CD14-positive monocyte (primary cell): ENCODE results near the gene HMGXB4. TPM values are rescaled to one million over a fixed set of nuclear protein-coding genes. Genes with fewer than 3 reads are reported as not detected.

Experiments used
- DNase-seq, 3 donors: peaks; one replicate each; pipeline ENCODE4 v3.0.0-alpha.2; 2011 to 2022
- H2AFZ ChIP-seq: 2 replicates; pipeline ENCODE4 v1.6.0; 2012; ENCODE audit warnings: mild to moderate bottlenecking, low read depth, low read length, inconsistent platforms; ENCODE audit not compliant: insufficient read depth, poor library complexity, severe bottlenecking
- H3K27ac ChIP-seq, 2 donors: 1 replicate in 1 of 2; 2 replicates in 1 of 2; pipeline ENCODE4 v1.5.1; 2012 to 2013; ENCODE audit warnings: low read length in 2 of 2, control low read depth in 1 of 2, inconsistent platforms in 1 of 2, low read depth in 1 of 2, mild to moderate bottlenecking in 1 of 2
- H3K27me3 ChIP-seq, 2 donors: one replicate each; pipeline versions ENCODE4 v1.6.0 to v1.6.1; 2011 to 2013; ENCODE audit warnings: low read length in 2 of 2; ENCODE audit not compliant: control insufficient read depth in 2 of 2, insufficient read depth in 2 of 2
- H3K36me3 ChIP-seq, 2 donors: replicated peaks in 1 of 2; 1 replicate in 1 of 2; 2 replicates in 1 of 2; pipeline versions ENCODE4 v1.5.1 to v1.6.1; 2012 to 2013; ENCODE audit warnings: low read length in 2 of 2, control low read depth in 1 of 2, inconsistent platforms in 1 of 2, mild to moderate bottlenecking in 1 of 2; ENCODE audit not compliant: insufficient read depth in 2 of 2, control insufficient read depth in 1 of 2
- H3K4me1 ChIP-seq, 2 donors: 1 replicate in 1 of 2; 2 replicates in 1 of 2; pipeline versions ENCODE4 v1.5.1 to v1.6.1; 2012 to 2013; ENCODE audit warnings: low read length in 2 of 2, control low read depth in 1 of 2, inconsistent platforms in 1 of 2, mild to moderate bottlenecking in 1 of 2, moderate library complexity in 1 of 2; ENCODE audit not compliant: insufficient read depth in 2 of 2, control insufficient read depth in 1 of 2
- H3K4me2 ChIP-seq: replicated peaks from 2 replicates; pipeline ENCODE3; 2012; ENCODE audit warnings: low read length, moderate library complexity, mild to moderate bottlenecking; ENCODE audit not compliant: poor library complexity, severe bottlenecking; ENCODE audit errors: extremely low read depth
- H3K4me3 ChIP-seq, 3 experiments: fragments of 200-600 bp in 1 of 3; sonication (generic) in 1 of 3; replicated peaks in 1 of 3; 1 replicate in 2 of 3; 2 replicates in 1 of 3; pipeline ENCODE4 v1.5.1; 2011 to 2013; ENCODE audit warnings: low read length in 3 of 3, mild to moderate bottlenecking in 3 of 3, control low read depth in 2 of 3, low read depth in 2 of 3, inconsistent platforms in 1 of 3, moderate library complexity in 1 of 3
- H3K79me2 ChIP-seq: 2 replicates; pipeline ENCODE4 v1.6.0; 2012; ENCODE audit warnings: mild to moderate bottlenecking, control low read depth, inconsistent platforms, low read length, moderate library complexity; ENCODE audit not compliant: insufficient read depth
- H3K9ac ChIP-seq: 2 replicates; pipeline ENCODE4 v1.6.0; 2017; ENCODE audit warnings: low read length, mild to moderate bottlenecking; ENCODE audit not compliant: insufficient read depth, poor library complexity, severe bottlenecking
- H3K9me3 ChIP-seq, 2 donors: replicated peaks in 1 of 2; 1 replicate in 1 of 2; 2 replicates in 1 of 2; pipeline versions ENCODE4 v1.5.1 to v1.6.1; 2012 to 2013; ENCODE audit warnings: low read length in 2 of 2, control low read depth in 1 of 2; ENCODE audit not compliant: control insufficient read depth in 1 of 2, insufficient read depth in 1 of 2
- H4K20me1 ChIP-seq: 2 replicates; pipeline ENCODE4 v1.6.0; 2012; ENCODE audit warnings: mild to moderate bottlenecking, low read length, control low read depth, moderate library complexity; ENCODE audit not compliant: insufficient read depth
- H3K27ac Mint-ChIP-seq, 7 donors: one replicate each; pipeline ENCODE4 v1.8.0; 2020; ENCODE audit warnings: mild to moderate bottlenecking in 7 of 7, mixed read lengths in 7 of 7, moderate library complexity in 6 of 7, inconsistent platforms in 2 of 7
- H3K27me3 Mint-ChIP-seq, 3 donors: one replicate each; pipeline ENCODE4 v1.8.0; 2021 to 2022; ENCODE audit warnings: low read depth in 3 of 3, mild to moderate bottlenecking in 3 of 3, mixed read lengths in 3 of 3, moderate library complexity in 3 of 3, inconsistent platforms in 1 of 3
- H3K36me3 Mint-ChIP-seq, 2 donors: one replicate each; pipeline ENCODE4 v1.8.0; 2020; ENCODE audit warnings: mixed read lengths in 2 of 2, inconsistent platforms in 1 of 2, mild to moderate bottlenecking in 1 of 2
- H3K4me1 Mint-ChIP-seq: one replicate; pipeline ENCODE4 v1.8.0; 2020; ENCODE audit warnings: mild to moderate bottlenecking, mixed read lengths
- H3K4me3 Mint-ChIP-seq, 2 donors: one replicate each; pipeline ENCODE4 v1.8.0; 2020; ENCODE audit warnings: mild to moderate bottlenecking in 2 of 2, mixed read lengths in 2 of 2, moderate library complexity in 1 of 2
- H3K9me3 Mint-ChIP-seq, 7 donors: one replicate each; pipeline ENCODE4 v1.8.0; 2020 to 2022; ENCODE audit warnings: mixed read lengths in 7 of 7, mild to moderate bottlenecking in 6 of 7, moderate library complexity in 6 of 7, inconsistent platforms in 2 of 7
- CTCF ChIP-seq: fragments of 200-600 bp; IDR thresholded peaks from one replicate; pipeline ENCODE4 v1.8.0; 2022; ENCODE audit warnings: antibody characterized with exemption, mild to moderate bottlenecking
- WGBS: methylation state at CpG from one replicate; pipeline ENCODE4 v1.1.5; 2013; ENCODE audit warnings: missing lambda C conversion rate; ENCODE audit not compliant: insufficient coverage; 5-methylcytosine and 5-hydroxymethylcytosine counted together
- intact Hi-C, 2 donors: fragments of 100-400 bp; cut with micrococcal nuclease; formaldehyde crosslinking; loops; one replicate each; pipeline versions ENCODE4 v1.15.0 to v1.15.1; 2023
- polyA plus RNA-seq, 3 donors: library from polyadenylated mRNA; depleted of rRNA in 1 of 3; unstranded in 2 of 3; stranded (reverse) in 1 of 3; fragments of 300-500 nt in 2 of 3; fragments of >200 nt in 1 of 3; fragmentation: Illumina TruSeq in 2 of 3; gene quantifications; 1 replicate in 2 of 3; 2 replicates in 1 of 3; pipeline ENCODE4 v1.2.3, GENCODE V29; 2012 to 2021

HMGXB4 gene
- polyA plus RNA-seq, 3 donors: 6.3 to 11.4 (median 8.1) TPM

GRCh38 chr22:35322126-35322525, 64.8 kb downstream of the HMGXB4 start:
- H3K36me3 ChIP-seq: peaks cover 97 to 100% of the 10 kb centered on the region in 2 donors
- H4K20me1 ChIP-seq: peaks cover 72% of the 10 kb centered on the region
- H2AFZ ChIP-seq: no peak overlapping the region
- Mint-ChIP-seq H3K27ac (peak overlapping the region in 3 of 7 donors; percentile 53 to 66 (median 57)), H3K36me3 (peaks cover 96 to 100% of the 10 kb centered on the region in 2 donors), H3K27me3 (no peaks in the 10 kb centered on the region), H3K4me1 (peaks cover 4% of the 10 kb centered on the region), H3K9me3 (no peaks in the 10 kb centered on the region), H3K4me3 (no peak overlapping the region)
- no peaks in the 10 kb centered on the region for H3K27me3 ChIP-seq
- H3K79me2 ChIP-seq: peaks cover 29% of the 10 kb centered on the region
- H3K4me3 ChIP-seq: no peak overlapping the region
- 100% methylated on average over 6 of the region's 10 CpGs for WGBS
- H3K27ac ChIP-seq: peak overlapping the region in 1 of 2 donors; percentile 15
- H3K4me1 ChIP-seq: peaks cover 3% of the 10 kb centered on the region in 2 donors
- H3K9me3 ChIP-seq: no peaks in the 10 kb centered on the region
- no peak for TF ChIP-seq CTCF
- H3K9ac ChIP-seq: no peak overlapping the region
- intact Hi-C loops: no loop called here
- no peak for DNase-seq
- H3K4me2 ChIP-seq: no peak overlapping the region

- TF ChIP-seq CTCF: no peak
- DNase-seq: no peak
- Histone ChIP-seq H3K79me2 (peaks cover 21% of the 10 kb centered on the region), H3K4me1 (peaks cover 11% of the 10 kb centered on the region in 2 donors), H3K27me3 (no peaks in the 10 kb centered on the region), H2AFZ (no peak overlapping the region), H3K9me3 (no peaks in the 10 kb centered on the region), H3K27ac (no peak overlapping the region), H3K4me2 (no peak overlapping the region), H3K4me3 (no peak overlapping the region), H3K9ac (no peak overlapping the region), H4K20me1 (peaks cover 65% of the 10 kb centered on the region), H3K36me3 (peaks cover 99 to 100% of the 10 kb centered on the region in 2 donors)
- H3K27me3 Mint-ChIP-seq: peaks cover 0 to 2% (median 0%) of the 10 kb centered on the region in 3 donors
- no peaks in the 10 kb centered on the region for H3K9me3 Mint-ChIP-seq
- peaks cover 96 to 100% of the 10 kb centered on the region in 2 donors for H3K36me3 Mint-ChIP-seq
- WGBS: 97% methylated on average over 6 of the region's 15 CpGs
- H3K27ac Mint-ChIP-seq: peak overlapping the region in 3 of 7 donors; percentile 9 to 57 (median 42)
- H3K4me1 Mint-ChIP-seq: peaks cover 12% of the 10 kb centered on the region
- intact Hi-C loops: no loop called here
- H3K4me3 Mint-ChIP-seq: no peak overlapping the region
Measured at GRCh38 chr22:35322893-35323292, 65.6 kb downstream of the HMGXB4 start.
